Stomach (tissue), 9 donors: ENCODE data around the gene PHF1. TPM values are rescaled to one million over a fixed set of nuclear protein-coding genes. Genes with fewer than 3 reads are reported as not detected.
A peak's percentile ranks its signal among the peaks of the same experiment; 100 is the strongest.

Source experiments
- DNase-seq, 2 donors: peaks; one replicate each; pipeline versions ENCODE4 v3.0.0 to v3.0.0-alpha.2; 2013 to 2019
- H3K27ac ChIP-seq, 5 donors: fragments of 200-600 bp in 4 of 5; sonication (generic) in 4 of 5; one replicate each; pipeline ENCODE4 v1.5.1; 2013 to 2019; ENCODE audit warnings: mild to moderate bottlenecking in 1 of 5, moderate library complexity in 1 of 5
- H3K27me3 ChIP-seq, 3 donors: fragments of 200-600 bp; sonication (generic); one replicate each; pipeline ENCODE4 v1.5.1; 2017 to 2019; ENCODE audit warnings: mixed run types in 1 of 3
- H3K36me3 ChIP-seq, 4 donors: fragments of 200-600 bp; sonication (generic); 1 replicate in 3 of 4; 2 replicates in 1 of 4; pipeline ENCODE4 v1.5.1; 2016 to 2019
- H3K4me1 ChIP-seq, 4 donors: fragments of 200-600 bp; sonication (generic); one replicate each; pipeline ENCODE4 v1.5.1; 2016 to 2019
- H3K4me3 ChIP-seq, 4 donors: fragments of 200-600 bp; sonication (generic) in 3 of 4; one replicate each; pipeline ENCODE4 v1.5.1; 2016 to 2019; ENCODE audit warnings: mild to moderate bottlenecking in 1 of 4
- H3K9me3 ChIP-seq, 4 donors: fragments of 200-600 bp; sonication (generic); one replicate each; pipeline ENCODE4 v1.5.1; 2016 to 2019
- CTCF ChIP-seq, 7 experiments: fragments of 450-650 bp in 4 of 7; fragments of 200-600 bp in 3 of 7; sonication (generic) in 3 of 7; IDR thresholded peaks; one replicate each; pipeline ENCODE4 v1.5.1; 2016 to 2019; ENCODE audit warnings: antibody characterized with exemption in 7 of 7, control low read depth in 2 of 7, mild to moderate bottlenecking in 1 of 7
- EP300 ChIP-seq: sonication (generic); formaldehyde crosslinking; IDR thresholded peaks from one replicate; pipeline ENCODE4 v1.6.1; 2017; ENCODE audit warnings: antibody characterized with exemption
- POLR2A ChIP-seq, 4 donors: fragments of 450-650 bp; IDR thresholded peaks; one replicate each; pipeline ENCODE4 v1.6.1; 2016; ENCODE audit warnings: antibody characterized with exemption in 4 of 4, control low read depth in 2 of 4, mild to moderate bottlenecking in 1 of 4, moderate library complexity in 1 of 4
- POLR2AphosphoS5 ChIP-seq, 3 donors: sonication (generic); formaldehyde crosslinking; IDR thresholded peaks; one replicate each; pipeline ENCODE4 v1.6.1; 2016; ENCODE audit warnings: antibody characterized with exemption in 3 of 3
- WGBS, 5 donors: extraction: QIAGEN DNeasy Blood & Tissue Kit in 3 of 5; methylation state at CpG; one replicate each; pipeline versions ENCODE4 v1.1.5 to v1.1.7; 2013 to 2018; 5-methylcytosine and 5-hydroxymethylcytosine counted together
- intact Hi-C: fragments of 100-400 bp; cut with DNase I; formaldehyde crosslinking; loops from one replicate; pipeline ENCODE4 v1.15.1; 2023; ENCODE audit warnings: low total_unique reads
- polyA plus RNA-seq, 3 donors: library from polyadenylated mRNA; stranded (reverse); fragments of 200-250 nt; gene quantifications; one replicate each; pipeline ENCODE4 v1.2.3, GENCODE V29; 2013
- total RNA-seq, 5 donors: library from RNA; depleted of rRNA; stranded (reverse); fragments of >200 nt; gene quantifications; one replicate each; pipeline versions ENCODE4 v1.1.0 to v1.2.3, GENCODE V29; 2014 to 2016
- donor health status: healthy with polysubstance abuse.
- donor health status: Bipolar disorder and iron deficiency.
- donor health status: healthy.

The PHF1 gene
- total and polyA plus RNA-seq, 8 donors = 22.0 to 125 (median 69.4) TPM

- H3K36me3 ChIP-seq = peaks cover 13 to 88% (median 80%) of the 10 kb centered on the region in 4 donors
- peak overlapping the region in 1 of 5 donors; percentile 35 for H3K27ac ChIP-seq
Observed at GRCh38 chr6:33445119-33445603, 34.3 kb downstream of the PHF1 start.

GRCh38 chr6:33446356-33446755, 35.5 kb downstream of the PHF1 start:
- DNase-seq = no peak
- intact Hi-C loops = no loop called here

More at GRCh38 chr6:33445119-33445603, 34.3 kb downstream of the PHF1 start:
- H3K4me3 ChIP-seq = no peak overlapping the region
- peaks cover 0 to 3% (median 0%) of the 10 kb centered on the region in 4 donors for H3K4me1 ChIP-seq
- no peak for DNase-seq
- TF ChIP-seq CTCF (IDR thresholded peaks at IDR 0.05) = no peak
- no peak for TF ChIP-seq EP300
- no peak for TF ChIP-seq POLR2AphosphoS5 (IDR thresholded peaks at IDR 0.05)
- no peak for TF ChIP-seq POLR2A (IDR thresholded peaks at IDR 0.05)
- intact Hi-C loops = no loop called here
- H3K9me3 ChIP-seq = no peaks in the 10 kb centered on the region
- WGBS, 5 donors = 68 to 89% (median 86%) methylated on average over 3 of the region's 3 CpGs
- no peaks in the 10 kb centered on the region for H3K27me3 ChIP-seq

GRCh38 chr6:33450434-33450833, 39.6 kb downstream of the PHF1 start:
- H3K4me1 ChIP-seq = peaks cover 18 to 45% (median 25%) of the 10 kb centered on the region in 4 donors
- intact Hi-C loops = no loop called here
- WGBS, 5 donors = 52 to 66% (median 58%) methylated on average over 3 of the region's 3 CpGs

More at GRCh38 chr6:33446356-33446755, 35.5 kb downstream of the PHF1 start:
- H3K4me1 ChIP-seq = peaks cover 0 to 14% (median 0%) of the 10 kb centered on the region in 4 donors
- no peaks in the 10 kb centered on the region for H3K9me3 ChIP-seq
- 91 to 93% (median 92%) methylated on average over 10 of the region's 10 CpGs for WGBS, 5 donors
- H3K36me3 ChIP-seq = peaks cover 13 to 77% (median 70%) of the 10 kb centered on the region in 4 donors
- H3K4me3 ChIP-seq = no peak overlapping the region
- TF ChIP-seq POLR2A (IDR thresholded peaks at IDR 0.05) (no peak), CTCF (IDR thresholded peaks at IDR 0.05) (no peak), POLR2AphosphoS5 (IDR thresholded peaks at IDR 0.05) (no peak), EP300 (no peak)
- H3K27ac ChIP-seq = no peak overlapping the region
- H3K27me3 ChIP-seq = no peaks in the 10 kb centered on the region

GRCh38 chr6:33451606-33452005, 40.8 kb downstream of the PHF1 start:
- WGBS, 5 donors = 82 to 96% (median 90%) methylated on average over 9 to 15 of the region's 15 CpGs
- peaks cover 0 to 42% (median 37%) of the 10 kb centered on the region in 4 donors for H3K36me3 ChIP-seq
- H3K27ac ChIP-seq = no peak overlapping the region
- H3K4me3 ChIP-seq = no peak overlapping the region
- DNase-seq = no peak
- TF ChIP-seq CTCF (IDR thresholded peaks at IDR 0.05) (no peak), POLR2AphosphoS5 (IDR thresholded peaks at IDR 0.05) (no peak), EP300 (no peak), POLR2A (IDR thresholded peaks at IDR 0.05) (no peak)
- intact Hi-C loops = no loop called here
- no peaks in the 10 kb centered on the region for H3K27me3 ChIP-seq
- peaks cover 18 to 47% (median 29%) of the 10 kb centered on the region in 4 donors for H3K4me1 ChIP-seq
- no peaks in the 10 kb centered on the region for H3K9me3 ChIP-seq

More at GRCh38 chr6:33450434-33450833, 39.6 kb downstream of the PHF1 start:
- H3K4me3 ChIP-seq = no peak overlapping the region
- H3K27ac ChIP-seq = no peak overlapping the region
- H3K9me3 ChIP-seq = no peaks in the 10 kb centered on the region
- peaks cover 0 to 41% (median 36%) of the 10 kb centered on the region in 4 donors for H3K36me3 ChIP-seq
- TF ChIP-seq POLR2A (IDR thresholded peaks at IDR 0.05) = no peak
- no peak for TF ChIP-seq CTCF (IDR thresholded peaks at IDR 0.05)
- TF ChIP-seq EP300 = no peak
- no peak for TF ChIP-seq POLR2AphosphoS5 (IDR thresholded peaks at IDR 0.05)
- DNase-seq = no peak
- no peaks in the 10 kb centered on the region for H3K27me3 ChIP-seq
